ENCODE data around the gene HTT.

DNA sequence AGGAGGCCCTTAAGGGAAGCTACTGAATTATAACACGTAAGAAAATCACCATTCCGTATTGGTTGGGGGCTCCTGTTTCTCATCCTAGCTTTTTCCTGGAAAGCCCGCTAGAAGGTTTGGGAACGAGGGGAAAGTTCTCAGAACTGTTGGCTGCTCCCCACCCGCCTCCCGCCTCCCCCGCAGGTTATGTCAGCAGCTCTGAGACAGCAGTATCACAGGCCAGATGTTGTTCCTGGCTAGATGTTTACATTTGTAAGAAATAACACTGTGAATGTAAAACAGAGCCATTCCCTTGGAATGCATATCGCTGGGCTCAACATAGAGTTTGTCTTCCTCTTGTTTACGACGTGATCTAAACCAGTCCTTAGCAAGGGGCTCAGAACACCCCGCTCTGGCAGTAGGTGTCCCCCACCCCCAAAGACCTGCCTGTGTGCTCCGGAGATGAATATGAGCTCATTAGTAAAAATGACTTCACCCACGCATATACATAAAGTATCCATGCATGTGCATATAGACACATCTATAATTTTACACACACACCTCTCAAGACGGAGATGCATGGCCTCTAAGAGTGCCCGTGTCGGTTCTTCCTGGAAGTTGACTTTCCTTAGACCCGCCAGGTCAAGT lies 167.5 kb downstream of the HTT start:
- TF ChIP-seq, protein P1, sequence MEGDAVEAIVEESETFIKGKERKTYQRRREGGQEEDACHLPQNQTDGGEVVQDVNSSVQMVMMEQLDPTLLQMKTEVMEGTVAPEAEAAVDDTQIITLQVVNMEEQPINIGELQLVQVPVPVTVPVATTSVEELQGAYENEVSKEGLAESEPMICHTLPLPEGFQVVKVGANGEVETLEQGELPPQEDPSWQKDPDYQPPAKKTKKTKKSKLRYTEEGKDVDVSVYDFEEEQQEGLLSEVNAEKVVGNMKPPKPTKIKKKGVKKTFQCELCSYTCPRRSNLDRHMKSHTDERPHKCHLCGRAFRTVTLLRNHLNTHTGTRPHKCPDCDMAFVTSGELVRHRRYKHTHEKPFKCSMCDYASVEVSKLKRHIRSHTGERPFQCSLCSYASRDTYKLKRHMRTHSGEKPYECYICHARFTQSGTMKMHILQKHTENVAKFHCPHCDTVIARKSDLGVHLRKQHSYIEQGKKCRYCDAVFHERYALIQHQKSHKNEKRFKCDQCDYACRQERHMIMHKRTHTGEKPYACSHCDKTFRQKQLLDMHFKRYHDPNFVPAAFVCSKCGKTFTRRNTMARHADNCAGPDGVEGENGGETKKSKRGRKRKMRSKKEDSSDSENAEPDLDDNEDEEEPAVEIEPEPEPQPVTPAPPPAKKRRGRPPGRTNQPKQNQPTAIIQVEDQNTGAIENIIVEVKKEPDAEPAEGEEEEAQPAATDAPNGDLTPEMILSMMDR (IDR thresholded peaks at IDR 0.05; ENCODE audit: poor library complexity, severe bottlenecking) = no peak
- no peak for TF ChIP-seq EP300 (conservative IDR thresholded peaks at IDR 0.05; ENCODE audit: poor library complexity, severe bottlenecking)
- TF ChIP-seq SMC3 (conservative IDR thresholded peaks at IDR 0.05; ENCODE audit: poor library complexity) = no peak
- TF ChIP-seq TAF1 (IDR thresholded peaks at IDR 0.05; ENCODE audit: low read depth) = no peak
- TF ChIP-seq POLR2AphosphoS5 (IDR thresholded peaks at IDR 0.05) = no peak
- TF ChIP-seq RAD21 (conservative IDR thresholded peaks at IDR 0.05) = no peak
